Measurements from ENCODE around the gene NARS2.
"Not testable (repeated sequence)": the region's sequence is repeated elsewhere in the genome, so short reads cannot be mapped to it uniquely, and the experiment has no call there.

NARS2 gene

DNA sequence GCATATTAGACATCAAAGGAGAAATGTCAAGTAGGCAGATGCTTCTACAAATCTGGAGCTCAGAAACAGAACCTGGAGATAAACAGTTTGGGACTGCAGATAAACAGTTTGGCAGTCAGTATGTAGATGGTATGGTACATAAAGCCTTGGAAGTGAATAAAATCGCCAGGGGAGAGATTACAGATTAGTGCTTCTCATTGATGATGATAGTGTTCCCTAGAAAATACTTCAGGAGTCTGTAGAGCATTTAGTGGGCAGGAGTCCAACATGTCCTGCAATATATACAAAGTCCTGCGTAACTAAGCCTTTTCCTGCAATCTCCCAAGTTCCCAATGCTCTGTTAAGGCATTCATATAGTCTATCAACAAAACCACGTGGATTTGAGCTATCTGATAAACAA lies 35.2 kb downstream of the NARS2 start:
- DNase-seq, result no peak

DNA sequence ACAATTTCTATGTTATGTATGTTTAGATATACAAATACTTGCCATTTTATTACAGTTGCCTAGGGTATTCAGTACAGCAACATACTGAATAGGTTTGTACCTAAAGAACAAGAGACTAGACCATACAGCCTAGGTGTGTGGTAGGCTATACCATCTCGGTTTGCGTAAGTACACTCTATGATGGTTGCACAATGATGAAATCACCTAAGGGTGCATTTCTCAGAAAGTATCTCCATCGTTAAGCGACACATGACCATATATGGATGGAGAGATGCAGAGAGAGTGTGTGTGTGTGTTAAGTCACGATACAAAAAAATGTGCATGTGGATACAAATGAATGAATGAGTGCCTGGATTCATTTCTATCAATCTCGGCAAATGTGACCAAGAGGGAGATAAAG lies 37.7 kb downstream of the NARS2 start:
- no peak for DNase-seq

DNA sequence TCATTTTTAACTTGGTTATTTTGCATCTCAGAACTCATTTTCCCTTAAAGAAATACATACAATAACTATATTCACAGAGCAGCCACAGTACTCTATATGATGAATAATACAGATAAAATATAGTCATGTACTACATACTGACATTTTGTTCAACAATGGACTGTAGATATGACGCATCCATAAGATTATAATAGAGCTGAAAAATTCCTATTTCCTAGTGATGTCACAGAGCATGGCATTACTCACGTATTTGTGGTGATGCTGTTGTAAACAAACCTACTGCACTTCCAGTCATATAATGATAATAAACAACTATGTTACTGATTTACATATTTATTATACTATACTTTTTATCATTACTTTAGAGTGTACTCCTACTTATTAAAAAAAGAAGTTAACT lies 38.7 kb downstream of the NARS2 start:
- no peak for DNase-seq

DNA sequence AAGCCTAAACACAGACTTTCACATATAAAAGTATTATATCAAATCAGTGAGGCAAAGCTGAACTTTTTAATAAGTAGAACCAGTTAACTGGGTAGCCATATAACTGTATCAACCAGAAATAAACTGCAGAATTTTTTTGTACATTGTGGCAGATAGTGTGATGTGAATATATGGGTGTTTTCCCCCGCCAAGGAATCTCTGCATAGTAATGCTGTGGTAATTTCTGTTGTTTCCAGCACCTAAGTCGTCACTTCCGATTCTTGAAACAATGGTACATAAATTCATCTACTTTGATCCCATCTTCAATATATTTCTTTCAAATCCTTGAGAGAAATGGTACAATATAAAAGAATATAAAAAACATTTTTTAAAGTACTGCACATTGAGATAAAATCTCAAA lies 39.6 kb downstream of the NARS2 start:
- no peak for DNase-seq

DNA sequence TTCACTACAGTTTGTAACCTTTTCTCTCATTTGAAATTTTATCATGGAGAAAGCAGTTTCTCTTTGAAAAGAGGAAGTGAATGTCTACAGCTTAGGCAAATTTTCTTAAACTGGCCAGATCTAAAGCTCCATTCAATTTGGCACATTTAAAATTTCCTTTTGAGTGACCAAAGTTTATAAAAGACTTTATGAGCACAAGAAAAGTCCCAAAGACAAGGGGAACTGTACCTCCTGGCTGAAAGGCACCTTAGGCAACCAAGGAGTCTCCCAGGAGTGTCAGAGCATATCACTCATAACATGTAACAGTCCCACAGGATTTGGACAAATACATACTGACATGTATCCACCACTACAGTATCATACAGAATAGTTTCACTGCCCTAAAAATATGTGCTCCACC lies 41.3 kb downstream of the NARS2 start:
- DNase-seq, result no peak

DNA sequence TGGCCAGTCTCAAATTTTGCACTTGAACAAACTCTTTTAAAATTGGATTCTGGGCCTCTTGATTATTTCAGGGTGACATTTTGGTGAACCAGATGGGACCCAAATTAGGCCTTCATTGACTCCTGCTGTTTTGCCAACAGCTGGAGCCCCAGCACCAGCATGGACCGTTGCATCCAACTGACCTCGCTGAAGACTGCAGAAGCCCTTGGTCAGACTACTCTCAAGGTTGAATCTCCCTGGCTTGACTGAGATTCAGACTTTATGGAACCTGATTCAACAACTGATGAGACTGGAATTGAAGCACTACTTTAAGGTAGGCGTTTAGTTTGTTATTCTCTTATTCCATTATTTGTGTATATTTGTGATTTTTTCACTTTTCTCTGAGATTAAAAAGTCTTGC lies 41.7 kb downstream of the NARS2 start:
- DNase-seq, result no peak

DNA sequence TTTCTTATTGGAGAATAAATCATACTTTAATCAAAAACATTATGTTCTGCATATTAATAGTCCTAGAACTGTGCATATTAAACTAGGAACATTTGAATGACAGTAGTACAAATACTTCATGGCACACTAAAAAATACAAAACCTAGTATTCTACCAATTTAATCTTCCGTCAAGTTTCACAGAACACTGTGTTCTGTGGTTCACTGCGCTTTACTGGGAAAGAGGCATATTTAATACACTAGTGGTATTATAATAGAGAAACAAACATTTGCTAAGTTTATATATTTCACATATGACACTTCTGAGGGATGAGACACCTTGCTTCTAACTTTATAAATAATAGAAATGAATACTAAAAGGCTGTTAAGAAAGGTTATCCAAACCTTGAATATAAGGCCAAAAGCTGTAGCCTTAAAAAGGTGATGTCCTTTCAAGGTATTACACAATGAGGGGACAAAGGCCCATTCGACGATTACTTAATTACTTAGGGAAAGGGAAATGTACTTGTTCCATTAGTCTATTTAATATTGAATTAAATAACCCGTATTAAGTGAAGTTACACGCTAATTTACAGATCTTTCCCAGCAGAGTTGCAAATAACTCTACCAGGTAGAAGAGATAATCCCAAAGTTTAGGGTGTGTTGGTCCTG lies 48.0 kb downstream of the NARS2 start:
- DNase-seq, result no peak

DNA sequence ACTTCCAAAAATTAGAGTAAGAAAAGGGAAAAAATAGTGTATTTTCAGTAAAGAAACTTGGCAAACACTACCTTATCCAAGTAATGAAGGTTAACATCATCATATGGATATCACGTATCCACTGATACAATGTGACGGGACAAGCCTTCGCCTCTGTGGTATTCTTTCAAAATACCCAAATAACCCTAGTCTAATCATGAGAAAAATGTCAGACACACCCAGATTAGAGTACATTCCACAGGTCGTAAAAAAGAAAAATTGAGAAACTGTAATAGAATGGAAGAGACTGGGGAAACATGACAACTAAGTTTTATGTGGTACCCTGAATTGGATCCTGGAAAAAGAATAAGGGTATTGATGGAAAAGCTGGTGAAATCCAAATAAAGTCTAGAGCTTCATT lies 48.9 kb downstream of the NARS2 start:
- no peak for DNase-seq

DNA sequence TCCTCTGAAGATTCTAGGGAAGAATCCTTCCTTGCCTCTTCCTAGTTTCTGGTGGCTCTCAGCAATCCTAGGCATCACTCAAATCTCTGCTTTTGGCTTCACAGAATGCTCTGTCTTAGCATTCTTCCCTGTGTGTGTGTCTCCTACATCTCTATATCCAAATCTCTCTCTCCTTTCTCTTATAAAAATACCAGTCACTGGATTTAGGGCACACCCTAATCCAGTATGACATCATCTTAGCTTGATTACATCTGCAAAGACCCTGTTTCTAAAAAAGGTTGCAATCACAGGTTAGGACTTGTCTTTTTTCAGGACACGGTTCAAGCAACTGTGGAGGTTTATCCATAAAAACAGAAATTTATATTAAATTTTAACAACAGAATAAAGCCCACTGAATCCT lies 54.4 kb downstream of the NARS2 start:
- DNase-seq, result no peak

DNA sequence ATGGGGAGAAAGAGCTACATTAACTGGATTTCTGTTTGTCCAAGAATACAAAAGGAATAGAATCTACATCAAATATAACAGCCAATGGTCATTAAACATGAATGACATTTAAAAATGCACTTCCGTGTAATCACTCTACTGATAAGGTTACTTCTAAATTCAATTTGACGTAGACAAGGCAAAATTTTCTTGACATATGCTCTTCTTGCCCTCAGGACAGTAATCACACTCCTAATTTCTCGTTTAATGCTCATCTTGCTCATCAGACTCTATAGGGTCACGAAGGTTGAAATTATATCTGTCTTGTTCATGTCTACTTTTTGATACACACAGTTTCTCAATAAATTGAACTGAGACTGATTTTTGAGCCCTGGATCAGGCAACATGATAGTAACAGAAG lies 58.4 kb downstream of the NARS2 start:
- no peak for DNase-seq

DNA sequence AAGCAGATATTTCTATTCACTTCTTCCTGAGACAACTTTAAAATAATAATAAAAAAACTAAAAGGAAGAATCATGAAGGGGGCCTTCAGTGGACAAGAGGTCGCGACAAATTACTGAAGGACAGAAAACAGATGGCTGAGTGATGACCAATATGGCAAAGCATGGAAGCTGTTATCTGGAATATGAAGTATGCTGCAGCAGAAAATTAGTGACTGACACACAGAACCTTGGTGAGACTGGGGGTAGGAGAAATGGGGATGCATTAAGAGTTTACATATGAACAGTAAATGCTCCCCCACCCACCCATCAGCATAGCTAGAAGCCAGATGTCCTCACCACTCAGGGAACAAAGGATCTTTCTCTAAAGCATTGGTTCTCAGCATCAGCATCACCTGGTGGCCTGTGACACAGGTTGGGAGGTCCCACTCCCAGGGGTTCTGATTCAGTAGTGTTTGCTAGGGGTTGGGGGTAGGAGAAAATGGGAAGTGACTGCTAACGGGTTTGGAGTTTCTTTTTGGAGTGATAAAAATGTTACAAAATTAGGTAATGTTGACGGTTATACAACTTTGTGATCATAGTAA lies 59.7 kb downstream of the NARS2 start:
- DNase-seq, result no peak

DNA sequence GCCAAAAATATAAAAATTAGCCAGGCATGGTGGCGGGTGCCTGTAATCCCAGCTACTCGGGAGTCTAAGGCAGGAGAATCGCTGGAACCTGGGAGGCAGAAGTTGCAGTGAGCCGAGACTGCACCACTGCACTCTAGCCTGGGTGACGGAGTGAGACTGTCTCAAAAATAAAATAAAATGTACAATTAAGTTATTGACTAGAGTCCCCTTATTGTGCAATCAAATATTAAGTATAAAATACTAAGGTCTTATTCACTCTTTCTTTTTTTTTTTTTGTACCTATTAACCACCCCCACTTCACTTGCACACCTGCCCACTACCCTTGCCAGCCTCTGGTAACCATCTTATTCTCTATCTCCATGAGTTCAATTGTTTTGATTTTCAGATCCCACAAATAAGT lies 61.6 kb downstream of the NARS2 start:
- not testable (repeated sequence) for DNase-seq

DNA sequence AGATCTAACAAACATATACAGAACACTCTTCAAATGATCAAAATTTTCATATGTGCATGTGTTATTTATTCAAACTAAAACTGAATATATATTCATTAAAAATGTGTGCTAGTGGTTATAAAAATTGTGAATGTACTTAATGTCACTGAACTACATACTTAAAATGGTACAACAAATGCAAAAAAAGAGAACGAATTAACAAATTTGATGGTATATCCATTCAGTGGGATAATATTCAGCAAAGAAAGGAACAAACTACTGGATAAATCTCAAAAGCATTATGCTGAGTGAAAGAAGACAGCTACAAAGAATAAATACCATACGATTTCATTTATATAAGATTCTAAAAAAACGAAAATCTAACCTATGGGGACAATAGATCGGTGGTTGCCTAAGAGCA lies 64.1 kb downstream of the NARS2 start:
- DNase-seq, result no peak

DNA sequence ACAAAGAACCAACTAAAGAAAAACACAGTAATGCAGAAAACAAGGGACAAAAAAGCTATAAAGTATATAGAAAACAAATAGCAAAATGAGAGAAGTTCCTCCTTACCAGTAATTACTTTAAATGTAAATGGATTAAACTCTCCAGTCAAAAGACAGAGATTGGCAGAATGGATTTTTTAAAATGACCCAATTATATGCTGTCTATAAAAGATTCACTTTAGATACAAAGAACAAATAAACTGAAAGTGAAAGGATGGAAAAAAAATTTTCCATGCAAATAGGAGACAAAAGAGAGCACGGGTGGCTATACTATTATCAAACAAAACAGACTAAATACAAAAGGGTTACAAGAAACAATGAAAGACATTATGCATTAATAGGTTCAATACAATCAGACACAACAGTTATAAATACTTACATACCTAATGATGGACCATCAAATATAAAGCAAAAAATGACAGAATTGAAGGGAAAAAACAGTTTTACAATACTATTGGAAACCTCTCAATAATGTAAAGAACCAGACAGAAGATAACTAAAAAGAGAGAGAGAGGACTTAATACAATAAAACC lies 64.6 kb downstream of the NARS2 start:
- DNase-seq, result no peak

DNA sequence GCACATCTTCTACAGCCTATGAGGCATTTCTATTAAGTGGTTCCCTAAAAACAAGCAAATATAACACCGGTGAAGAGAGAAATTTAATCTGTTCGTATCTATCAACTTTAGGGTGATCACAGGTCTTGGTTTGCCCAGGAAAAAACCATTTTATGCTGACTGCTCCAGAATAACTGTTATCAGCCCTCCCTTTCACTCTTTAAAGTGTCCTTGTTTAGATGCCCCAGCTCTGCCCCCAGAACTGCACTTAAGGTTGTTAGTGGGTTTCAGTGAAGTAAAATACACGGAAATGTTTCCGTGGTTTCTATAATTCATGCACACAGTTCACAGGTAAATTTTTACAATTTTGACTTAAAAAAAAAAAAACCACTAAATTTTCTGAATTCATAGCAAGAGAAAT lies 70.0 kb downstream of the NARS2 start:
- DNase-seq, result no peak

DNA sequence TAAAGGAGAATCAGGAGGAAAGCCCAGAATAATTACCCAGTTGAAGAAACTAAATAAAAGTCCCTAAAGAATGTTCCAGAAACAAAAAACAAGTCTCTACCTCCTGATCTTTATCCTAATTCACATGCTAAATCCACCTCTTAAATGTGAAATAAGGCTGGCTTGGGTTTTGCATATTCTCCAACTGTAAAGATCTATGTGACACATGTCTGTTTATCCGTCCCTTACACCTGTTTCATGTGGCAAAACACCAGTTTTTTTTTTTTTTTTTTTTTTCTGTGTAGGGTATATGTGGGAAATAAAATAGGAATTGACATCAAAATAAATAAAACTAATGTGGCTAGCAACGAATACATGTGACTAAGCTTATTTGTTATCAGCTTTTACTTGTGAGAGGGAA lies 70.5 kb downstream of the NARS2 start:
- DNase-seq, result no peak

DNA sequence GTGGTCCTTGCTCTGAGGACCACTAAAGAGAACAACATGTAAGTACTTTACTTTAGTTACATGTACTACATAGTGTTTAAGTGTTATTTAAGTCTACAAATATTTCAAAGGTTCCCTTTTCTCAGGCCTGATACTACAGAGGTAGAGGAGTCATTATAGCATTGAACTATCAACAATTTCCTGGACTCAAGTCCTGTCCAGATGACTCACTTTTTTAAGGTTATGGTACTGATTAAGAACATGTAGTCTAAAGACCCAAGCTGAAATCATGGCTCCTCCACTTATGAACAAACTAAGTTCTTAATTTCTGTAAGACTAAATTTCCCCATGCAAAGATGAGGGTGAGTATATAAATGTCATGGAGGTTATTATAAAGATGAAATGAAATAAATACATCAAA lies 74.7 kb downstream of the NARS2 start:
- DNase-seq, result no peak

DNA sequence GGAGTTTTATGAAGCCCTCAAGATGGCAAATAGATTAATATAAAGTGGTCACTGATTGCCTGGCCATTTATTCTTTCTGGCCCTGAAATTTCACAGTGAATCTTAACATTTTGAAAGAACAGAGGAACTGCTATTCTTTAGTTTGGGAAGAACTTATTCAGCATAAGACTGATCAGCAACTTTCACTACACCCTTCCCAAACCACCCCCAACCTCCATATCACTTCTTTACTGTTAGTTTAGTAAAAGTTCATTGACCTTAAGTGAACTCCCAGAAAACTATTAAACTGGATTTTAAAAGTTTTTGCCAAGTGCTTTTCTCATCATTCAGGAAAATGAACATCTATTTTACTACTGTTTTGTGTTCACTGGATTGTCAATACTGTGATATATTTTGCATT lies 77.4 kb downstream of the NARS2 start:
- no peak for DNase-seq

DNA sequence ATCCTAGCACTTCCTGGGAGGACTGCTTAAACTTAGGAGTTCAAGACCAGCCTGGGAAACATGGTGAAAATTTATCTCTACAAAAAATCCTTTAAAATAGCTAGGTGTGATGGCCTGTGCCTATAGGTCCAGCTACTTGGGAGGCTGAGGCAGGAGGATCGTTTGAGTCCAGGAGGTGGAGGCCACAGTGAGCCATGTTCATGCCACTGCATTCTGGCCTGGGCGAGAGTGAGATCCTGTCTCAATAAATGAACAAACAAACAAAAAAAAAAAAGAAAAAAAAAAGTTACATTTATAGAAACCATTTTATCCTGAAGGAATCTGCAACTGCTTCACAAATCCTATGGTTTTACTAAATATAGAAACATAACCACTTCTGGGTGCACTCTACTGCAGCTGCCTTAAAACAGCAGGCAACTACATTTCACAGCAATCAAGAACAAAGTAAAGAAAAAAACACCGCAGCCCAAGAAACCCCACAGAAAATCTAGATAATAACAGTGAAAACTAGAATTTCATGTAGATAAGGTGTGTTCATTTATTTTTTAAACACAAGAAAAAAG lies 81.2 kb downstream of the NARS2 start:
- DNase-seq, result no peak

DNA sequence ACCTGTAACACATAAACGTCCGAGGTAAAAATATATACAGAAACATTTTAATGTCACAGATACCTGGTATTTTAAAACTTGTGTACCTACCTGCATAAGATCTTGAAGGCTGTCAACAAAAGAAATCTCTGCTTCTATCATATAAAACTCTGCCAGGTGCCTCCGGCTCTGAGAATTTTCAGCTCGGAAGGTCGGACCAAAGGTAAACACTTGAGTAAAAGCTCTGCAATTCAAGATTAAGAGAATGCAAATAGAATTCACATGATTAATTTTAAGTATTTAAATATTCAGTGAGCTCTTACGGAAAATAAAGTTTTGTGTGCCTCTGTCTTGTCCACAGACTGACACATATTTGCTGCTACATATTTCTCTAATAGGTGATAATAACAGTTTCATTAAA lies 81.7 kb downstream of the NARS2 start:
- DNase-seq, result no peak

DNA sequence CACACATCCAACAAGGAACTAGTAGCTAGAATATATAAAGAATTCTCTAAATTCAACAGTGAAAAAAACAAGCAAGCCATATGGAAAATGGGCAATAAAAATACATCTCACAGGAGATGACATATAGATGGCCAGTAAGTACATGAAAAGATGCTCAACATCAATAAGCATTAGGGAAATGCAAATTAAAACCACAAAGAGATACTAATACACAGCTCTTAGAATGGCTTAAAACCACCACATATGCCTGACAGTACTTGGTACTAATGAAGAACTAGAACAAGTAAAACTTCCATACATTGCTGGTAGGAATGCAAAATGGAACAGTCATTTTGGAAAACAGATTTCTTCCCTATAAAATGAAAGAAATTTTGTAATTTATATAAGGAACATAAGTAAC lies 85.5 kb downstream of the NARS2 start:
- no peak for DNase-seq

DNA sequence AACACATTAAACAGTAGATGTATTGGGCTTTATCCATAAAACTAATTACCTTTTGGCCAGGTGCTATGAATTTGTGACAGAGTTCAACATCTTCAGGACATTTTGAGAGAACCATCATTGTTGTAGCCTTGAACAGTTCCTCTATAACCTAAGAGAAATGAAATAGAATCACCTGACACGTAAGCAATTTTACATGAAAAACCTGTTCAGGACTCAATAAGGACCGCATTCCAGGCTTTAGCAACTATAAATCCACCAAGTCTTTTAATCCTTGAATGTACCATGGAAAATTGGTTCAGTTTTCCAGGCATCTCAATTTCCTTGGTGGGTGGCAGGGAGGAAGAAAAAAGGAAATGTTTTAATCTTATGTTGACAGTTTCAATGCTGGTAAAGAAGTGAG lies 96.1 kb downstream of the NARS2 start:
- no peak for DNase-seq

DNA sequence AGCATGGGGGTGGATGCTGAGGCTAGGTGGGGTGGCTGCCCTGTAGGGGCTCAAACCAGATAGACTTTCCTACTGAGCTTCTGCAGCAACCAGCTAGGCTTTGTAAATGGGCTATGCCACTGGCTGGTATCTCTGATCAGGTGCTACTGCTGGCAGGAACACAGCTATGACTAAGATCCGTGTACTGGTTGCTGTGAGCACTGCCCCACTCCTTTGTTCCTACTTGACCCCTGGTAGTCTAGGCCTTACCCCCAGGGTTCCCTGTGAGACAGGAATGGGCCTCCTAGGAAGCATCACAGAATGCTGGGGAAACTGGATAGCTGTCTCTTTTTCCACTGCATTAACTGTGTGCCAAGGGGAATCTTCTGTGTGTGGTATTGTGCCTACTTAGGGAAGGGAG lies 98.6 kb downstream of the NARS2 start:
- DNase-seq, result no peak

DNA sequence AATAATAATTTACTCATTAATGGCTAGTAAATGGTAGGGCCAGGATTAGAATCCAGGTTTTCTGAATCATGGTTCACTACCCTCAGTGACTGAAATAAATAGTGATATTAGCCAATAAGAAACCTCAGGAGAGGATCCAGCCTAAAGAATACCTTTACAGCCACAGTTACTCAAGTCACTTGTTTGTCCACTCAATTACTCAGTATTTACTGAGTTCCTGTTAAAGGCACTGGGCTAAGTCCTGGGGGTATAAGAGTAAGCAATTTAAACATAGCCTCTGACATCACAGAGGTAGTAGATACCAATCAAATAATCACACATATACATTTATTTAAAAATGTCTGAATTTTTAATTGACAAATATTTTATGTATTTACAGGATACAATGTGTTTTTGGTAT lies 100.2 kb downstream of the NARS2 start:
- no peak for DNase-seq

DNA sequence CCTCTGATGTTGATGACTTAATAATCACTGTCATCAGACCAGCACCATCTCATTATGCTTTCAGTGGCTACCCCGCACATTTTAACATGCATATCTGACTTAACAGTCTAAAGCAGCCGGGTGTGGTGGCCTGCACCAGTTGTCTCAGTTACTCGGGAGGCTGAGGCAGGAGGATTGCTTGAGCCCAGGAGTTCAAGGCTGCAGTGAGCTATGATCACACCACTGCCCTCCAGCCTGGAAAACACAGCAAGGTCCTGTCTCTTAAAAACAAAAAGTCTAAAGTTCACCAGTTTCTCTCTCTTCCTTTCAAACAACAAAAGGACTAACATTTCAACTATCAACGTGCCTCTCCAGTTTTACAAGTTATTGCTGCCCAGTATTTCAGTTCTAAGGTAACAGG lies 101.8 kb downstream of the NARS2 start:
- no peak for DNase-seq
